GM20431 (cell line): ENCODE data around the gene DLK1.

ENCODE experiments used
- in situ Hi-C: fragments of 300-500 bp; cut with MseI, MboI; formaldehyde crosslinking; loops from one replicate; pipeline ENCODE4 v1.15.0; 2020; ENCODE audit warnings: low sequenced_read_pairs; ENCODE audit not compliant: unreplicated experiment

DLK1 gene

GRCh38 chr14:100692859-100693558, 33.7 kb upstream of the DLK1 start:
- in situ Hi-C loops: no loop called here

DNA sequence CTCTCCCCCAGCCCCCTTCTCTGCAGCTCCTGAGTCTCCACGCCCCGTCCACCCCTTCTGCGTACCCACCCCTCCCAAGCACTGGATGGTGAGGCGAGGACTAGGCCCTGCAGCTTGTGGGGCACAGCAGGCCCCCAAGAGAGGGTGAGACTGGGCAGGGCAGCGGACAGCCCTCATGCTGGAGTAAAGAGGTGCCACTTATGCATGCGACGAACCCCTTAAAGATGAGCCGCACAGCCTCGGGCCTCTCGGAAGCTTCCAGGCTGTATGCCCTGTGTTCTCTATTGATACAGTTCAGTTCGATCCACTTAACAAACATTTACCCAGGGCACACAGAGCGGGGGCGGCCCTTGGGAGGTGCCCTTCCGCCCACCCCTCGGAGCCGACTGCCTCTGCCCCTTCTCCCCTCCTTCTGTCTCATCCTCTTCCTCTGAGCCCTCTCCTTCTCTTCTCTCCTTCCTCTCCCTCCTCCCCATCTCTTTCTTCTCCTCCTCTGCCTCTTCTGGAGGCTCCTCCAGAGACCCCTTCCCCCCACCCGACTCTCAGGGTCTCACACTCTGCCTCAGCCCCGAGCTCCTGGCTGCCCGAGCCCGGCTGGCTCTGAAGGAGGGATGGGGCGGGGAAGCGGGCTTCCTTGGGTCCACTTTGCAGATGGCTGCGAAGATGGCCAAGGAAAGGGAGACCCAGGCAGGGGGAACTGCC, 32.7 kb upstream of the DLK1 start:
- in situ Hi-C loops: no loop called here

GRCh38 chr14:100694579-100695422, 31.9 kb upstream of the DLK1 start:
- in situ Hi-C loops: no loop called here

GRCh38 chr14:100695423-100695738, 31.3 kb upstream of the DLK1 start:
- in situ Hi-C loops: no loop called here

- in situ Hi-C loops: no loop called here
Observed at GRCh38 chr14:100696008-100696407, 30.7 kb upstream of the DLK1 start.

DNA sequence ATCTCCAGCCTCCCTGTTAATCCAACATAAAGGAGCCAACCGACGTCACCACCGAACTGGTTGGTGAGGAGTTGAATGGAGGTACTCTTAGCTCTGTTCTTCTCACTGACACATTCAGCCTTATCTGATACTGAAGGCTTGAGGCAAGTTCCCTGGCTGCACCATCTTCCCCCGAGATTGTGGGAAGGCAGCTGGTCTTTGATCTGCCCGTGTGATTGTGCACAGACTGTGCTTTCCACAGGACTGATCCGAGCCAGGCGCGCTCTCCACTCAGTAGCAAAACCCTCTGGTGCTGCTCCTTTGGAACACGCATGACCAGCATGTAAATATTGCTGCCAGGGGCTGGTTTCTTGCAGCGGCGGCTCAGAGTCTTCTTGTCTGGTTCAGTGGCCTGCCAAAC, 30.1 kb upstream of the DLK1 start:
- in situ Hi-C loops: no loop called here

- in situ Hi-C loops: no loop called here
Observed at GRCh38 chr14:100698066-100698465, 28.6 kb upstream of the DLK1 start.

- in situ Hi-C loops: no loop called here
Observed at GRCh38 chr14:100698666-100699448, 27.8 kb upstream of the DLK1 start.

DNA sequence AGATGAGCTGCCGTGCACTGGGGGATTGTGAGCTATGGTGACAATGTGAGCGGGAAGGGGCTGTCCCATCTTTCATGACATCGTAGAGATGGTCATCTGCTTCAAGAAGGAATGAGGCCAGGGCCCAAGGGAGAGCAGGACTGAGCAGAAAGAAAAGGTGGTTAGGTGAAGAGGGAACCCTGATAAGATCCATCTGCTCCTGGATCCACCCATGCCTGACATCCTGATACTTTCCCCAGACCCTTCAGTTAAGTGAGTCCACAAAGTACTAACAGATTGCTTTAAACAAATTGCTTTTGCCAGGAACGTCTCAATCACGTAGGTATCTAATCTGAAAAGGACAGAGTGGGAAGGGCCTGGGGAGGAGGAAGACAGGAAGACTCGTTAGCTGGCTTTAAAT, 25.4 kb upstream of the DLK1 start:
- in situ Hi-C loops: no loop called here

DNA sequence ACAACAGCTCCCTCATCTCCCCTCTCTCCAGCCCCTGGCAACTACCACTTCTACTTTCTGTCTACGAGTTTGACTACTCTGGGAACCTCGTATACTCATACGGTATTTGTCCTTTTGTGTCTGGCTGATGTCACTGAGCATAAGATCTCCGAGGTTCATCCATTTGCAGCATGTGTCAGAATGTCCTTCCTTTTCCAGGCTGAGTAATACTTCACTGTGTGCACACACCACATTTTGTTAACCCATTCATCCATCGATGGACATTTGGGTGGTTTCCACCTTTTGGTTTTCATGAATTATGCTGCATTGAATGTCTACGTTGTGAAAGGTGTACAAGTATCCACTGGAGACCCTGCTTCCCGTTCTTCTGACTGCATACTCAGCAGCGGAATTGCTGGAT, 24.1 kb upstream of the DLK1 start:
- in situ Hi-C loops: no loop called here

DNA sequence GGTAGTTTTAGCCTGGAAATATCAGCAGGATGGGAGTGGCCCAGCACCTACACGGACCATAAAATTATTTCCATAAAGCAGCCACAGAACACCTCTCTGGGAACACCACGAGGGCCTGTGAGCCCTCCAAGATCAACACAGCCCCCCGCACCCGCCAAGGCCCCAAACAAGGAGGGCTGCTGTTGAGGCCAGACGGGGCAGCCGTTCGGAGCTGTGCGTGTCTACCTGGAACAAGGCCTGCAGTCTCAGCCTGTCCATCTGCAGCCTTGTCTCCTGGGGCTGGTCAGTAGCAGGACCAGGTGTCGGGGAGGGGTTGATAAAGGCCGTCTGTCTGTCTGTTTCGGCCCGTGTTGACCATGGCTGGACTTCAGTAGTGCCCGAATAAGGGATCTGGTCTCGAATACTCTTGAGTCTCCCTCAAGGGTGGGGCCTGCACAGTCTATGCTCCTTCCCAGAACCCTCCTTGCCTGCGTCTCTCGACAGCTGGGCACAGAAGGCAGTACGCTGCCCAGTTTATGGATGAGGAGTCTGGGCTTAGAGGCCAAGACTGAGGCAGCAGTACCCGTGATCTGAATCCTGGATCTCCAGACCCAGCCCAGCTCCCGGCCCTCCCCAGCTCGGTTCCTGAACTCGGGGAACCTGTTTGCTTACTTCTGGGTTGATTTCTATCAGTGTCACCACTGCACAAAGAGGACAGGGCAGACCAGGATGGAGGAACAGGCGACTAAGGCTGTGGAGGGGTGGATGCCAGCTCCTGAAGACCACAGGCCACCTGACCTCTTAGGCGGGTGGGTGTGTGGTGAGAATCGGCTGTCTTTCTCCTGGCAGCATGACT, 23.1 kb upstream of the DLK1 start:
- in situ Hi-C loops: no loop called here

- in situ Hi-C loops: no loop called here
Observed at GRCh38 chr14:100706200-100706599, 20.5 kb upstream of the DLK1 start.

- in situ Hi-C loops: no loop called here
Observed at GRCh38 chr14:100706860-100707259, 19.8 kb upstream of the DLK1 start.

DNA sequence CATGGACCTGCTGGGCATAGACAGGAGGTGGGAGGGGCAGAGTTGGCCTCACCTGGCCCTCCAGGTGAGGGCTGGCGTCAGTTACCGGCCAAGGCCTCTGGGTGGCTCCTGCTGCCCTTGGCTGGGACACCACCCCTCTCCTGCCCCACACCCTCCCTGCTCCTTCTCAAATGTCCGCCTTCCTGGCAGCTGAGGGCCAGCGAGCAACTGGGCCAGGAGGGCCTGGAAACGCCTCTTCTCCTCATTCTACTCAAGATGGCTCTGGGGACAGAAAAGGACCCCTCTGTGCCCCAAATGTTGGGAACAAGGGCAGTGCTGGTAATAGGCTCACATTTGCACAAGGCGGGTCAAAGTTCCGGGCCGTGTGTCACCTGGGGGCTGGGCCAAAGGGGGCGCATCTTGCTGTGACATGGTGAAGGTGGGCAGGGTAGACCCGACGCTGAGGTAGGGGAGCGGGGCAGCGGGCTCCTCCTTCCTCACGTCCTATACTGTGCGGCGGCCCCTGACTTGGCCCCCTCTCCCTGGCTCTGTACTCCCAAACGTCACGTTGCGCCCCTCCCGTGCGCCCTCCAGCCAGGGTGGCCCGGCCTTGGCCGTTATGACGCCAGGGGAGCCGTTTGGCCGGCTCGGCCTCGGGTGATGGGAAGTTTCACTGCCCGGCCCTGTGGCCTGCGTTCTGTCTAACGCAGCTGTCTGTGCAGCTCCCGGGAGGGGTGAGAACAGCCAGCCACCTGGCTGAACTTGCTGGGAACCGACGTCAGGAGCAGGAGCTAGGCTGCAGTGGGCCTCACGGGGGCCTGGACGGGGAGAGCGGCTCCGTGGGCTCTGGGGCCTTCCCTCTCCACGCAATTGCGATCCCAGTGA, 18.0 kb upstream of the DLK1 start:
- in situ Hi-C loops: no loop called here

GRCh38 chr14:100709289-100710284, 17.1 kb upstream of the DLK1 start:
- in situ Hi-C loops: no loop called here

GRCh38 chr14:100710391-100710790, 16.3 kb upstream of the DLK1 start:
- in situ Hi-C loops: no loop called here

GRCh38 chr14:100710826-100711462, 15.7 kb upstream of the DLK1 start:
- in situ Hi-C loops: no loop called here
